ENCODE data around the gene ZNF684. TPM values are rescaled to one million over a fixed set of nuclear protein-coding genes. Genes with fewer than 3 reads are reported as not detected.
"Not testable (repeated sequence)": the region's sequence is repeated elsewhere in the genome, so short reads cannot be mapped to it uniquely, and the experiment has no call there.

Gene ZNF684
- total and polyA plus RNA-seq, 2 donors (not counting 1 experiment from before 2014, with no cell fraction given), result 2.9 to 7.4 TPM

DNA sequence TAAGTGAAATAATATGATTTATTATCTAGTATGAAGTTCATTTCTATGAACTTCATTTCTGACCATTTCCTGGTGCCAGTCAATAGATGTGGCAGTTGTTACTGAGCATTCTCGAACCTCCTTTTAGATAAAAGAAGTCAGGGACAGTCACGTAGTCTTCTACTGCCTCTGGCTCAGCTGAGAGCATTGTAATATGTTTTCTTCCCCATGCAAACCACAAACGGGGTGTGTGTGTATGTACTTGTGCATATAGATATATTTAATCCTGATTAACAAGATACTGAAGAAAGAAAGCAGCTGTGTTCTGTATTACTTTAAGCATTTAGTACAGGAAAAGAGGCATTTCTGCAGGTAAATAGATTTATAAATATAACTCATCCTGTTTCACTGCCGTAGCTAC, 21.6 kb downstream of the ZNF684 start:
- no peak overlapping the region for H3K4me3 ChIP-seq (ENCODE audit: control extremely low read depth in 1 of 5, extremely low read depth in 1 of 5, insufficient read depth in 1 of 5, low read depth in 2 of 5, low read length in 4 of 5)
- no peak overlapping the region for H3K4me2 ChIP-seq (replicated peaks; ENCODE audit: low read depth, low read length, poor library complexity, severe bottlenecking)
- ATAC-seq (ENCODE audit: low read depth) (no peak), DNase-seq (no peak)
- Mint-ChIP-seq H3K27me3 (peaks cover 2% of the 10 kb centered on the region), H3K9me3 (ENCODE audit: insufficient read depth) (no peaks in the 10 kb centered on the region), H3K4me3 (no peak overlapping the region), H3K27ac (no peak overlapping the region), H3K4me1 (no peaks in the 10 kb centered on the region)
- no peaks in the 10 kb centered on the region for H3K79me2 ChIP-seq (ENCODE audit: control insufficient read depth, insufficient read depth, low read length)
- POLR2A ChIA-PET, result no interaction called here
- CTCF ChIA-PET, result no interaction called here
- no peak overlapping the region for H2AFZ ChIP-seq (ENCODE audit: insufficient read depth, low read depth, low read length, poor library complexity, severe bottlenecking)
- no peak overlapping the region for H3K9ac ChIP-seq (ENCODE audit: low read length)
- intact Hi-C loops (cut with micrococcal nuclease), result no loop called here
- no peak for TF ChIP-seq EZH2 (IDR thresholded peaks at IDR 0.05; ENCODE audit: borderline replicate concordance, insufficient read depth, low read depth, low read length, poor library complexity, severe bottlenecking)
- TF ChIP-seq, protein P1, sequence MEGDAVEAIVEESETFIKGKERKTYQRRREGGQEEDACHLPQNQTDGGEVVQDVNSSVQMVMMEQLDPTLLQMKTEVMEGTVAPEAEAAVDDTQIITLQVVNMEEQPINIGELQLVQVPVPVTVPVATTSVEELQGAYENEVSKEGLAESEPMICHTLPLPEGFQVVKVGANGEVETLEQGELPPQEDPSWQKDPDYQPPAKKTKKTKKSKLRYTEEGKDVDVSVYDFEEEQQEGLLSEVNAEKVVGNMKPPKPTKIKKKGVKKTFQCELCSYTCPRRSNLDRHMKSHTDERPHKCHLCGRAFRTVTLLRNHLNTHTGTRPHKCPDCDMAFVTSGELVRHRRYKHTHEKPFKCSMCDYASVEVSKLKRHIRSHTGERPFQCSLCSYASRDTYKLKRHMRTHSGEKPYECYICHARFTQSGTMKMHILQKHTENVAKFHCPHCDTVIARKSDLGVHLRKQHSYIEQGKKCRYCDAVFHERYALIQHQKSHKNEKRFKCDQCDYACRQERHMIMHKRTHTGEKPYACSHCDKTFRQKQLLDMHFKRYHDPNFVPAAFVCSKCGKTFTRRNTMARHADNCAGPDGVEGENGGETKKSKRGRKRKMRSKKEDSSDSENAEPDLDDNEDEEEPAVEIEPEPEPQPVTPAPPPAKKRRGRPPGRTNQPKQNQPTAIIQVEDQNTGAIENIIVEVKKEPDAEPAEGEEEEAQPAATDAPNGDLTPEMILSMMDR (IDR thresholded peaks at IDR 0.05), result no peak
- H3K27me3 ChIP-seq (replicated peaks in 1 of 4; ENCODE audit: control extremely low read depth in 1 of 4, control insufficient read depth in 3 of 4, insufficient read depth in 4 of 4, low read length in 3 of 4), result no peaks in the 10 kb centered on the region
- H3K4me1 ChIP-seq (ENCODE audit: control insufficient read depth in 2 of 2, insufficient read depth in 2 of 2, low read length in 2 of 2), result no peaks in the 10 kb centered on the region
- WGBS (ENCODE audit: insufficient coverage), result no CpG with 5 or more reads among the region's 4 CpGs
- peaks cover 0 to 10% (median 0%) of the 10 kb centered on the region in 3 donors for H3K9me3 ChIP-seq (ENCODE audit: control extremely low read depth in 1 of 3, control insufficient read depth in 2 of 3, insufficient read depth in 1 of 3, low read length in 2 of 3)
- no peak overlapping the region for H3K27ac ChIP-seq (ENCODE audit: low read length in 2 of 2)
- H3K36me3 ChIP-seq (replicated peaks in 1 of 2; ENCODE audit: control extremely low read depth in 1 of 2, control insufficient read depth in 1 of 2, extremely low read depth in 1 of 2, insufficient read depth in 2 of 2, low read length in 1 of 2), result no peaks in the 10 kb centered on the region
- H4K20me1 ChIP-seq (ENCODE audit: control insufficient read depth, insufficient read depth, low read length, poor library complexity, severe bottlenecking), result no peaks in the 10 kb centered on the region

- ATAC-seq (ENCODE audit: low read depth); POLR2A ChIA-PET; H3K79me2 ChIP-seq (ENCODE audit: control insufficient read depth, insufficient read depth, low read length); H3K4me1 ChIP-seq (ENCODE audit: control insufficient read depth in 2 of 2, insufficient read depth in 2 of 2, low read length in 2 of 2); H3K27ac ChIP-seq (ENCODE audit: low read length in 2 of 2); H3K27ac Mint-ChIP-seq; H3K4me3 Mint-ChIP-seq; H3K4me3 ChIP-seq (ENCODE audit: control extremely low read depth in 1 of 5, extremely low read depth in 1 of 5, insufficient read depth in 1 of 5, low read depth in 2 of 5, low read length in 4 of 5); H3K9me3 Mint-ChIP-seq (ENCODE audit: insufficient read depth); H3K27me3 ChIP-seq (replicated peaks in 1 of 4; ENCODE audit: control extremely low read depth in 1 of 4, control insufficient read depth in 3 of 4, insufficient read depth in 4 of 4, low read length in 3 of 4); H3K4me2 ChIP-seq (replicated peaks; ENCODE audit: low read depth, low read length, poor library complexity, severe bottlenecking); H3K9ac ChIP-seq (ENCODE audit: low read length); H3K4me1 Mint-ChIP-seq; H2AFZ ChIP-seq (ENCODE audit: insufficient read depth, low read depth, low read length, poor library complexity, severe bottlenecking); H4K20me1 ChIP-seq (ENCODE audit: control insufficient read depth, insufficient read depth, low read length, poor library complexity, severe bottlenecking); H3K36me3 ChIP-seq (replicated peaks in 1 of 2; ENCODE audit: control extremely low read depth in 1 of 2, control insufficient read depth in 1 of 2, extremely low read depth in 1 of 2, insufficient read depth in 2 of 2, low read length in 1 of 2); DNase-seq; H3K27me3 Mint-ChIP-seq: not testable (repeated sequence)
- CTCF ChIA-PET, result interaction anchor here (0.7 kb wide), 1 partner anchor 274 kb away, joined by 3 read pairs; no protein-coding TSS in a partner anchor
- intact Hi-C loops (cut with micrococcal nuclease), result loop anchor here (1.0 kb wide), 1 partner anchor 8 kb away; no protein-coding TSS in a partner anchor
- 100% methylated on average over 2 of the region's 7 CpGs for WGBS (ENCODE audit: insufficient coverage)
- peaks cover 0 to 12% (median 0%) of the 10 kb centered on the region in 3 donors for H3K9me3 ChIP-seq (ENCODE audit: control extremely low read depth in 1 of 3, control insufficient read depth in 2 of 3, insufficient read depth in 1 of 3, low read length in 2 of 3)
Observed at GRCh38 chr1:40554807-40555206, 23.4 kb downstream of the ZNF684 start.
